DND-41 (cell line): ENCODE data around the gene GTF3C1.

ENCODE experiments used
- CTCF ChIP-seq: IDR thresholded peaks from 2 replicates; pipeline ENCODE4 v1.5.1; 2012; ENCODE audit warnings: borderline replicate concordance, low read length, moderate library complexity, mild to moderate bottlenecking; ENCODE audit not compliant: poor library complexity, severe bottlenecking; ENCODE audit errors: extremely low read depth
- EZH2 ChIP-seq: IDR thresholded peaks from 3 replicates; pipeline ENCODE4 v1.6.1; 2012; ENCODE audit warnings: borderline replicate concordance, low read depth, mild to moderate bottlenecking, moderate library complexity, low read length, inconsistent platforms; ENCODE audit not compliant: severe bottlenecking

GRCh38 chr16:27538528-27538927 is 11.2 kb downstream of the GTF3C1 start:
- TF ChIP-seq CTCF (no peak), EZH2 (no peak)
